Measurements from ENCODE around the gene PNKP.

Gene PNKP

DNA sequence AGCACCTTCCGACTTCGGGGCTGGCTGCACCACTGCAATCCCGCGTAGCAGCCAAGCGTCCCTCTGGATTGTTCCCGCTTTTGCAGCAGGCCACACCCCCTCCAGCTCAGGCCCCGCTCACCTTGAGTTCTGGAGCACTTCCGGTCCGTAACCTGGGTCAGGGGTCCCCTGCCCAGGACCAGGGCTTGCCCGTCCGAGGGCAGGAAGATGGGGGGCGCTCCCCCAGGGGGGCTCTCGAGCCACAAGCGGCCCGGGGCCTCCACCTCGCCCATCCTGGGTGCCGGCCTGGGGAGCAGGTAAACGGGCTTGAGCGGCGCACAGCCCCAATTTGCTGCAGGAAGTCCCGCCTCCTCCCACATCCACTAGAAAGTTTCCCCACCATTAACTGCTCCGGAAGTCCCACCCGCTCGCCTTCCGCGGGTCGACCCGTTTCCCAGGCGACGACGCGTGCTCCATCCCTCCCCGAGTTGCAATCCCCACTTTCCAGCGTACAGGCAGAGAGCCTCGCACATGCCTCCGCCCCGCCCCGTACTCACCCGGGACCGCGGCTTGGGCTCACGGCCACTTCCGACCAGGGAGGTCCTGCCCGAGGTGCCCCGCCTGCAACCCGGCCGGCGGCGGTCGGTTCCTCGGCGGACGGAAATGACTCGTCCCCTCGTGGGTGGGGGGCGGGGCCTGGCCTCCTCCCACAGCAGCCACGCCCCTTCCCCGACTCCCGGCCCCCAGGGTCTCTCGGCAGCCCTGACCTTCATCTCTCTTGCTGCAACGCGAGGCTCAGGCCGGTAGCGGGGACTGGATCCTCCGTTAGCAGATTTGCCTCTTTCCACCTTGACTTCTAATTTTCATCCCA, at the start of gene PNKP:
Gene PNKP, minus strand, starts transcription at position 644 of the 850 bp plus-strand sequence. Its CDS starts 372 bp downstream, at position 272.
- DNase-seq, result peak; percentile 96

DNA sequence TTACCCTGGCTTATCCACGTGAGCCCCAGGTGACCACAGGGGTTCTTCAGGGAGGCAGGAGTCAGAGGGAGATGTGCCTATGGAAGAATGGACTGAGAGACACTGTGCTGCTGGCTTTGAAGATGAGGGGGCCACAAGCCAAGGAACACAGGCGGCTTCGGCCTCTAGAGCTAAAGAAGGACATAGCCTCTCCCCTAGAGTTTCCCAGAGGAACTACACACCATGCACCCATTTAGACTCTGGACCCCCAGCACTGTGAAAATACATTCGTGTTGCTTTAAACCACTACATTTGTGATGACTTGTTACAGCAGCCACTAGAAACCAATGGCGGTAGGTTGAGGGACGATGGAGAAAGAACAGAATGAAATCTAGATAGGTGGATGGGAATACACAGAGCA, 47.9 kb upstream of the PNKP start:
- no peak for DNase-seq

GRCh38 chr19:49913720-49914119, 46.3 kb upstream of the PNKP start:
- no peak for DNase-seq

DNA sequence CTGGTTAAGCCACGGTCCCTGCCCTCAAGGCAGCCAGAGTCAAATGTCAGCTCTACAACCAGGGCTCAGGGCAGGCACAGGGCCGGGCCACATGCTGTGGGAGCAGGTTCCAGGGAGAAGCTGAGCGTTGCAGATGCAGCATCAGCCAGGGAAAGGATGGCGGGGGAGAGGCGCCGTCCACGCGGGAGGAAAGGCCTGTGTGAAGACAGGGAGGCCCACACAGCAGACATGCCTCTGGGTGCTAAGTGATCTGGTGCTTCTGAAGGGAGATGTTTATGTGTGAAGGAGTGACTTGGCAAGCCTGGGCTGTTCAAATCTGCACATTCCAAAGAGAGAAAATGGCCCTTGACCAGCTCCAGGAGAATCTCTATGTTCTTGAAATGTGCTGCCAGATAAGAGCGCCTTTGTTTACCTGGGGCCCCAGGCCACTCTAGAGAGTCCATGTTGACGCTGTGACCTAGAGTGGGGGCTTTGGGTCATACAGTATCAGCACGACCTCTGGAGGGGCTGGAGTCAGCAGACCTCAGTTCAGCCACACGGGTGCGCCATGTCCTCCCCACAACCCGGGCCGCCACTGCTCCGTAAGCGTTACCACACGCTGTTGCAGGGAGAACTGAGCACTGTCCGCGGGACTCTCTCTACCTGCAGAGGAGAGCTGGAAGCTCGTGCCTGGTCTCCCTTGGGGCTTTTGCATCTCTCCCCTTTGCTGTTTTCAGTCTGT, 45.7 kb upstream of the PNKP start:
- peak; percentile 71 for DNase-seq

- DNase-seq, result no peak
Observed at GRCh38 chr19:49911381-49912145, 44.2 kb upstream of the PNKP start.

GRCh38 chr19:49910179-49910578, 42.8 kb upstream of the PNKP start:
- no peak for DNase-seq

GRCh38 chr19:49908480-49909420, 41.4 kb upstream of the PNKP start:
- DNase-seq, result no peak

DNA sequence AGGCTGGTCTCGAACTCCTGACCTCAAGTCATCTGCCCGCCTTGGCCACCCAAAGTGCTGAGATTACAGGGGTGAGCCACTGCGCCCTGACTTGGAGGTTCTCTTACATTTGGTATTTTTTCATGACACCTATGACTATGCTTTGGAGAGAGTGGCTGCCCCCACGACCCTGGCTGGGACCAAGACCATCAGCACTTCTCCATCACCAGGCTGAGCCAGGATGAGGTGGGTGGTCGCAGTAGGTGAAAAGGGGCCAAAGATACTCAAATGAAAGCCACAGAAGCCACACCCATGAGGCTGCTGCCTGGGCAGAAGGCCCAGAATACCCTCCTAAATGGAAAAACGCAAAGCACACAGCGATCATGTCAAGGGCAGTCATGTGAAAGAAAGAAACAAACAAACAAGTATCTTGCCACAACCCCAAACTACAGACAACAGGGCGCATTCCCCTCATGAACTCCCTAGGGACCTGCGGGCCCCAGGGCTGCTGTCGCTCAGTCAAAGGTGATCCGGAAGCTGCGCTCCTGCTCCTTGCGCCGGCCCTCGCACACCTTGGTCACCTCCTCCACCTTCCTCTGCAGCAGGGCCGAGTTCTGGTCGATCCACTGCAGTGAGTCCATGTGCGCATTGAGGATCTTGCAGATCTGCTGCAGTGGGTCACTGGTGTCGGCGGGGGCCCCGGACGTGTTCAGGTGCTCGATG, 40.5 kb upstream of the PNKP start:
- DNase-seq, result no peak

- DNase-seq, result no peak
Observed at GRCh38 chr19:49906879-49907564, 39.6 kb upstream of the PNKP start.

GRCh38 chr19:49904136-49904535, 36.8 kb upstream of the PNKP start:
- no peak for DNase-seq

- no peak for DNase-seq
Observed at GRCh38 chr19:49896863-49897621, 29.7 kb upstream of the PNKP start, which contains the start of gene IL4I1. Gene IL4I1 (minus strand): TSS chr19:49896887. CDS start chr19:49896160, 727 bp downstream.

DNA sequence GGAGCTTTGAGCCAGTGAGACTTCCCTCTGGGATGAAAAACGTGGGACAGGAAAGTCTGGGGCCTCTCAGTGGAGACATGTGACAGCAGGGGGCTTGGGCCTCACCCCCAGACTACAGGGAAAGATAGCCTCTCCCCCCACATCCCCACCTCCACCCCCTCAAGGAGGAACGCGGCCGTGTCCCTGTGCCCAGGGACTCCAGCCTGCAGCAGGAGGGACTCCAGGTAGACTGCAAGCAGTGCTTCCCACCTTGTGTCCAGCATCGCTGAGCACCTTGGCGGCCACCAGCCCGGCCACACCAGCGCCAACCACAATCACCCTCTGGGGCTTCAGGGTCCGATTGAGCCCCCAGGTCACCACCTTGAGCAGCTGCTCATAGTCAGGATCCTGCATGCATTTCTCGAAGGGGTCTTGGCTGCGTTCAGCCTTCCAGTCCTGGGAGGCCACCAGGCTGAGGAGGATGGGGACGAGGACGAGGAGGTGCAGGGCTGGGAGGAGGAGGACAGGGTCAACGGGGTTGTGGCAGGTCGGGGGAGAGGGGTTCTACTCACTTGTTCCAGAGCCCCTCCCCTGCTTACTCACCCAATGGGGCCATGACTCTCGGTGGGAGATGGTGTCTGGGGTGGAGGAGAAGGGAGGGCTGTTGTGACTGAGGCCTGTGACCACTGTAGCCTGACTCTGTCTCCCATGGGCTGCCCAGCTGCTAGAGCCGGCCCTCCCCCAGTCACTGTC, 28.4 kb upstream of the PNKP start:
- no peak for DNase-seq

DNA sequence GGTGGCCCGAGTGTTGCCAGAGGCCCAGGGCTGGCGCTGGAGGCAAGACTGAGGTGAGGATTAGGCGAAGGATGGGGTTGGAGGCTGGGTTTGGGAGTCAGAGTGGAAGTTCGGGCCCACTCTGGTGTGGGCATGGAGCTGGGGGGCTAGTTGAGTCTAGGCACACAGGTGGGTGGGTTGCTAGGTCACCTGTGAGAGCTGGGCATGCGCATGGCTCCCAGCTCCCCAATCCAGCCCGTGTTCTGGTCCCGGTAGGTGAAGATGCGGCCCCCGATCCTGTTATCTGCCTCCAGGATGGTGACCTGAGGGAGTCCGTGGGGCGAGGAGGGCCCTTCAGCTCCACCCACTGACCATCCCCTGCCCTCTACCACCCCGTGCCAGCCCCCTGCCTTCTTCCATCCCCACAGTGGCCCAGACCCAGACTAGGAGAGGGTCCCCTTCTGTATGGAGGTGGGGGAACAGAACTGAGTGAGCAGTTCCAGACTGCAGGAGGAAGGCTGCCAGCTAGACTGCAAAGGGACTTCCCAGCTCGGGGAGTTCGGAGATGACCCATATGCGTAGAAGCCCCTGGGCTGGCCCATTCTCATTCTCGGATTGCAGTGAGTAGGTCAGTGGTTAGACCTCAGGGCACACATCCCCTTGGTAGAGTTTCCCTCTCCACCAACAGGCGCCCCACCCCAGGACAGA, 27.6 kb upstream of the PNKP start:
- DNase-seq, result no peak

DNA sequence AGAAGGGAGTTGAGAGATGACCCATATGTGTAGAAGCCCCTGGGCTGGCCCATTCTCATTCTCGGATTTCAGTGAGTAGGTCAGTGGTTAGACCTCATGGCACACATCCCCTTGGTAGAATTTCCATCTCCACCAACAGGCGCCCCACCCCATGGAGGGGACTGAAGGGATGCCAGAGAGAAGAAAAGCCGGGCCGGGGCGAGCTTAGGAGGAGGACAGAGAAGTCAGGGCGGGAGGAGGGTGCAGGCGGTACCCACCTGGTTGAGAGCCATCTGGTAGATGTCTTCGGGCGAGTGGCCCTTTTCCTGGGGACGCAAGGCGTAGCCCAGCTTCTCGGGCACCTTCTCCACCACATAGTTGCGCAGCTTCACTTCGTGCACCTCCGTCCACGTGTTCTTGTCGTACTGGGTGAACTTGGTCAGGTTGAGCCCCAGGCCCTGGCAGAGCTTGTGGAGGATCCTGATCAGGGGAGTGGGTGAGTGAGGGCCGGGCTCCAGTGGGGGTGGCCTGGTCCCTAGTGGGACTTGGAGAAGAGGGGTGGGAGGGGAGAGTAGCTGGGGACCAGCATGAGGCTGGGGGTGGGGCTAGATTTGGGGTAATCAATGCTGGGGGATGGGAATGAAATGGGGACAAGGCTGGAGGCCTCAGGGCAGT, 26.8 kb upstream of the PNKP start:
- DNase-seq, result no peak

DNA sequence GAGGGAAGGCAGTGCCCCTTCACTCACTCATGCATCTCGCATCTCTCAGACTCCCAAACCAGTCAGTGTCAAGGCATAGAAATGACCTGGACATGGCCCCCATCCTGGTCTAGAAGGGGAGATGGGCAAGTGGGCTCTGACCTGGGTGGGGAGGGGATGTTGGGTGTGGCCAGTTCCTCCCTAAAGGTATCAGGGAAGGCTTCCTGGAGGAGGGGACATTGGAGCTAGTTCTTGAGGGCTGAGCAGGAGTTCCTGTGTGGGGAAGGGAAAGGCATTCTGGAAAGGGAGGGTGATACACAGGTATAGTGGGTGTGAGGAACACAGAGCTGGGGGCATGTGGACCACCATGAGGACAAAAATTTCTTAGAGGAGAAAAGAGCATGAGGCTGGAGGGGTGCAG, 25.3 kb upstream of the PNKP start:
- no peak for DNase-seq

GRCh38 chr19:49891393-49891792, 24.0 kb upstream of the PNKP start:
- no peak for DNase-seq

DNA sequence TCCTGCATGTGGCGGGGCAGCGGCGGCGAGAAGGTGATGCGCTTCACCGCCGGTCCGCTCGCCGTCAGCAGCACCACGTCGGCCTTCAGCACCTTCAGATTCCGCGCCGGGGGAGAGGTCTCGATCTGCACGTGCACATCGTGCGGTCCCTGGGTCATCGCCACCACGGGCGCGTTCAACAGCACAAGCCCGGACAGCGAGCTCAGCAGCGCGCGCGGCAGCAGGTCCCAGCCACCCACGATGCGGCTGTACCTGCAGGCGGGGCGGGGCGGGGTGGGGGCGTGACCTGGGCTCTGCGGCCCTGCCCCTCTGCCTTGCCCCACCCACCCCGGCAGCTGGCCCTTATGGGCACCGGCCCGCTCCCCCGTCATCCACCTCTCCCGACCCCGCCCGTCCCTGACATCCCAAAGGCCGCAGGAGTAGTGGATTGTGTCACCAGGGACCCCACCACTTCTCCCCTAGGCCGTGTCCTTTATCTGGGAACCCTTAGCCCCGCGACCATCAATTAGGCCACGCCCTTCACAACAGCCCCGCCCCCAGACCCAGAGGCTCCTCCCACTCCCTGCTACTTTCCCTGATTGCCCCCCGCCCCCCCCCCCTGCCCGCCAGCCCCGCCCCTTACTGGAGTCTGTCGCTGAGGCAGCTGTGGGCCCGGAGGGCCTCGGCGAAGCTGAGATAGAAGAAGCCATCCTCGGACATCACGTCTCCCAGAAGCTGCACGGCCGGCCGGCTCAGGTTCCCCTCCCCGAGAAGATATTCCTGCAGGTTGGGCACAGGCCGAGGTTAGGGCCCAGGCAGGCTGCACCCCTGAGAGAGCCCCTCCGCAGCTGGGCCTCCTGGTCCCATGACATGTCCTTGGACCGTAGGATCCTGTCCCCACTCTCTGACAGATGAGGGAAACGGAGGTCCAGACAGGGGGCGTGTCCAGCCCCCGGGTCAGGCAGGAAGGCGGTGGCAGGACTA, 23.3 kb upstream of the PNKP start:
- DNase-seq, result peak; percentile 81
